ENCODE results near the gene EEF1G.

The EEF1G gene

GRCh38 chr11:62608776-62609175 is 35.1 kb upstream of the EEF1G start:
- TF ChIP-seq, protein P1, sequence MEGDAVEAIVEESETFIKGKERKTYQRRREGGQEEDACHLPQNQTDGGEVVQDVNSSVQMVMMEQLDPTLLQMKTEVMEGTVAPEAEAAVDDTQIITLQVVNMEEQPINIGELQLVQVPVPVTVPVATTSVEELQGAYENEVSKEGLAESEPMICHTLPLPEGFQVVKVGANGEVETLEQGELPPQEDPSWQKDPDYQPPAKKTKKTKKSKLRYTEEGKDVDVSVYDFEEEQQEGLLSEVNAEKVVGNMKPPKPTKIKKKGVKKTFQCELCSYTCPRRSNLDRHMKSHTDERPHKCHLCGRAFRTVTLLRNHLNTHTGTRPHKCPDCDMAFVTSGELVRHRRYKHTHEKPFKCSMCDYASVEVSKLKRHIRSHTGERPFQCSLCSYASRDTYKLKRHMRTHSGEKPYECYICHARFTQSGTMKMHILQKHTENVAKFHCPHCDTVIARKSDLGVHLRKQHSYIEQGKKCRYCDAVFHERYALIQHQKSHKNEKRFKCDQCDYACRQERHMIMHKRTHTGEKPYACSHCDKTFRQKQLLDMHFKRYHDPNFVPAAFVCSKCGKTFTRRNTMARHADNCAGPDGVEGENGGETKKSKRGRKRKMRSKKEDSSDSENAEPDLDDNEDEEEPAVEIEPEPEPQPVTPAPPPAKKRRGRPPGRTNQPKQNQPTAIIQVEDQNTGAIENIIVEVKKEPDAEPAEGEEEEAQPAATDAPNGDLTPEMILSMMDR (conservative IDR thresholded peaks at IDR 0.05; ENCODE audit: low read length), result no peak
- no peak for DNase-seq (ENCODE audit: low read depth)
- no peak overlapping the region for H3K4me3 ChIP-seq (ENCODE audit: low read length)

- H3K4me3 ChIP-seq (ENCODE audit: low read length), result no peak overlapping the region
- DNase-seq (ENCODE audit: low read depth), result no peak
- TF ChIP-seq, protein P1 (conservative IDR thresholded peaks at IDR 0.05; ENCODE audit: low read length), result no peak
Measured at GRCh38 chr11:62607714-62608113, 34.0 kb upstream of the EEF1G start.

- H3K4me3 ChIP-seq (ENCODE audit: low read length), result no peak overlapping the region
- TF ChIP-seq, protein P1 (conservative IDR thresholded peaks at IDR 0.05; ENCODE audit: low read length), result no peak
Measured at GRCh38 chr11:62605902-62606301, 32.2 kb upstream of the EEF1G start.

DNA sequence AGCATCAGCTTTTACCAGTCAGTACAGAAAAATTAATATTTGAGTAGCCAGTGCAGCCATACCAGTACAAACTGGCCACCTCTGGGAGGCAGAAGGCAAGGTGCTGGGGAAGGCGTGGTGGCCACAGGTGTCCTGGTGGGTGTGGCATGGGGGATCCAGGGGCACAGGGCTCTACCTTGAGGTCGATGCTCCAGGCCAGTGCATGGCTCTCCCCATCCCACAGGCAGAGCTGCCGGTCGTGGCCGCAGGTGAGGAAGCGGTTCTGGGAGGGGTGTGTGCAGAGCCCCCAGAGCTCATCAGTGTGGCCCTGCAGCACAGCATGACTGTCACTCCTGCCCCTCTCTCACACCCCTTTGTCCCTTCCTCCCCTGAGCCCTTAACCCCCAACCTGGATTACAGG is 31.8 kb upstream of the EEF1G start:
- no peak for DNase-seq (ENCODE audit: low read depth)
- TF ChIP-seq, protein P1 (conservative IDR thresholded peaks at IDR 0.05; ENCODE audit: low read length), result no peak
- H3K4me3 ChIP-seq (ENCODE audit: low read length), result no peak overlapping the region

More at GRCh38 chr11:62605902-62606301, 32.2 kb upstream of the EEF1G start:
- no peak for DNase-seq (ENCODE audit: low read depth)

DNA sequence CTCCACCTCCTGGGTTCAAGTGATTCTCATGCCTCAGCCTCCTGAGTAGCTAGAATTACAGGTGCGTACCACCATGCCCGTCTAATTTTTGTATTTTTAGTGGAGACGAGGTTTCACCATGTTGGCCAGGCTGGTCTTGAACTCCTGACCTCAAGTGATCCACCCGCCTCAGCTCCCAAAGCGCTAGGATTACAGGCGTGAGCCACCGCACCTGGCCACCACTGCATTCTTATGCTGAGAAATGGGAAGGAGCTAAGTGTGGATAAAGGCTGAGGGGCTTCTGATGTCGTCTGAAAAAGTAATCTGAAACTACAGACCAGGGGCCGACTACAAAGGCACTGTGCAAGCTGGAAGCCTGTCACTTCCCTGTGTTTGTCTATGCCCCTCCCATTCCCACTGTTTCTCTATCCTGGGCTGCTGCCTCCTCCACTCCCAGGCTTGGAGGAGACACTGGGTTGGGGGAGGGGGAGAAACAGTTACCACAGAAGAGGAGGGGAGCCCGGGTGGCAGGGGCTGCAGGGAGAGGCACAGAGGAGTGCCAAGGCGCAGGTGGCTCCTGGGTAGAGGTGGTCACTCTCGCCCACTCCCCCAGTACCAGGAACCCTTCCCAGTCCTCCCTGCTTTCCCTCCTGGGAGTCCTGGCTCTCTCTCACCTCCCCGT is 30.9 kb upstream of the EEF1G start:
- no peak overlapping the region for H3K4me3 ChIP-seq (ENCODE audit: low read length)
- no peak for DNase-seq (ENCODE audit: low read depth)
- TF ChIP-seq, protein P1 (conservative IDR thresholded peaks at IDR 0.05; ENCODE audit: low read length), result no peak

DNA sequence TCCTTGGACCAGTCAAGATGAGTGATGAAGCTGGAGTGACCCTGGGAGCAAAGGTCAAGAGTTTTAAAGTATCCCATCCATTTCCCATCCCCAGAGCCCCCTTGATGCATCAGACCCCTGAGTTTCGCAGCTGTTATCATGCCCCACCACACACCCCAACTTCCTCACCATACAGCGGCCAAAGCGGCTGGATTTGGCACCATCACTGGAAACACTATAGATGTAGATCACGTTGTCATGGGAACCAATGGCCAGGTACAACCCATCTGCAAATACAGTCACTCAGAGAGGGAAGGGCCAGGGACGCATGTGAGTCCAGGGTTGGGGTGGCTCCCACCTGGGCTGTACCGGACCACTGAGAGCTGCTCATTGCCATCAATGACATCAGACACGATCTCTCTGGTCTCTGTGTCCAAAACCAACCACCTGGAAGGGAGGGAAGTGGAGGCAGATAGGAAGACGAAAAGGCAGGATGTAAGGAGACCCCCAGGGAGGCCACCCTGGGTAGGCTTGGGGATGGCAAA is 30.1 kb upstream of the EEF1G start:
- no peak overlapping the region for H3K4me3 ChIP-seq (ENCODE audit: low read length)
- no peak for DNase-seq (ENCODE audit: low read depth)
- TF ChIP-seq, protein P1 (conservative IDR thresholded peaks at IDR 0.05; ENCODE audit: low read length), result no peak

GRCh38 chr11:62603072-62603408 is 29.3 kb upstream of the EEF1G start:
- TF ChIP-seq, protein P1 (conservative IDR thresholded peaks at IDR 0.05; ENCODE audit: low read length), result no peak
- no peak for DNase-seq (ENCODE audit: low read depth)
- H3K4me3 ChIP-seq (ENCODE audit: low read length), result peak overlapping the region; percentile 55

Data from AG10803 (cell line).